Measurements from ENCODE around the gene KAT7. TPM values are rescaled to one million over a fixed set of nuclear protein-coding genes. Genes with fewer than 3 reads are reported as not detected.
A peak's percentile ranks its signal among the peaks of the same experiment; 100 is the strongest.

KAT7 gene
- total and polyA plus RNA-seq, 2 of the 8 experiments (the other 6 are each of a cell fraction or from before 2014, with no cell fraction given), result 90.9 to 139 TPM

GRCh38 chr17:49872754-49873377, 84.4 kb downstream of the KAT7 start:
- no peak overlapping the region for H4K8ac ChIP-seq (ENCODE audit: extremely low read depth, insufficient read depth, low read length)

More at GRCh38 chr17:49872754-49873377, 84.4 kb downstream of the KAT7 start:
- Histone ChIP-seq H4K5ac (ENCODE audit: insufficient read length, low read depth, low read length) (no peak overlapping the region), H2BK15ac (ENCODE audit: low read length) (peak overlapping the region; percentile 72), H3K27me3 (replicated peaks in 1 of 4; ENCODE audit: control insufficient read depth in 3 of 4, extremely low read depth in 1 of 4, insufficient read depth in 3 of 4, low read length in 3 of 4) (no peaks in the 10 kb centered on the region; a peak in 1 of 7 replicates), H2AFZ (ENCODE audit: low read length) (no peak overlapping the region), H2BK5ac (ENCODE audit: low read depth, low read length) (no peak overlapping the region), H3K27ac (ENCODE audit: low read depth, low read length) (no peak overlapping the region), H2AK5ac (ENCODE audit: low read depth, low read length) (0 out of 2 replicates have a peak overlapping the region, but pooled peaks have one; percentile 26), H3K23me2 (ENCODE audit: low read depth, low read length) (no peaks in the 10 kb centered on the region), H3K4me1 (replicated peaks in 1 of 4; ENCODE audit: control insufficient read depth in 3 of 4, insufficient read depth in 4 of 4, low read length in 3 of 4) (peaks cover 0 to 16% (median 11%) of the 10 kb centered on the region in 4 experiments; a peak in 6 of 7 replicates), H4K91ac (replicated peaks; ENCODE audit: insufficient read length, low read length) (no peak overlapping the region), H3K36me3 (ENCODE audit: control insufficient read depth in 2 of 4, insufficient read depth in 4 of 4, low read length in 3 of 4) (no peaks in the 10 kb centered on the region), H3K4me3 (ENCODE audit: extremely low read depth in 1 of 4, insufficient read depth in 2 of 4, low read depth in 3 of 4, low read length in 4 of 4) (no peak overlapping the region), H3K9ac (replicated peaks in 1 of 4; ENCODE audit: extremely low read depth in 1 of 4, low read depth in 3 of 4, low read length in 3 of 4) (no peak overlapping the region), H2BK20ac (ENCODE audit: low read length) (0 out of 2 replicates have a peak overlapping the region, but pooled peaks have one; percentile 13), H4K20me1 (replicated peaks in 1 of 2; ENCODE audit: control insufficient read depth in 1 of 2, insufficient read depth in 2 of 2, low read length in 2 of 2) (no peaks in the 10 kb centered on the region), H3K14ac (ENCODE audit: insufficient read length) (no peak overlapping the region), H3K4ac (replicated peaks; ENCODE audit: insufficient read length, low read depth, low read length) (peak overlapping the region; percentile 73), H2BK12ac (ENCODE audit: low read depth, low read length) (peak overlapping the region; percentile 33; the same call in 1 of the 2 replicates), H3K56ac (replicated peaks; ENCODE audit: insufficient read length, low read depth, low read length) (no peak overlapping the region), H3K18ac (ENCODE audit: extremely low read depth, low read length) (0 out of 2 replicates have a peak overlapping the region, but pooled peaks have one; percentile 15), H3K23ac (ENCODE audit: insufficient read length) (no peak overlapping the region), H2BK120ac (replicated peaks; ENCODE audit: low read depth, low read length) (no peak overlapping the region), H3K9me3 (ENCODE audit: insufficient read depth in 2 of 2, low read depth in 1 of 2, low read length in 1 of 2) (no peaks in the 10 kb centered on the region), H3K79me1 (ENCODE audit: low read depth, low read length) (no peaks in the 10 kb centered on the region), H3K79me2 (ENCODE audit: control insufficient read depth in 1 of 2, insufficient read depth in 2 of 2, low read length in 2 of 2) (no peaks in the 10 kb centered on the region), H3K4me2 (ENCODE audit: insufficient read depth in 1 of 2, low read depth in 2 of 2, low read length in 2 of 2) (no peak overlapping the region)
- 78% methylated on average over 6 of the region's 6 CpGs; no CpG with 5 or more reads in 1 of the 2 experiments for WGBS, 2 experiments (ENCODE audit: extremely low coverage in 1 of 2, insufficient coverage in 1 of 2, insufficient read length in 1 of 2, insufficient replicate concordance in 2 of 2, low coverage in 1 of 2, low lambda C conversion rate in 2 of 2, missing lambda C conversion rate in 1 of 2)
- no peak for FAIRE-seq
- TF ChIP-seq RNF2 (IDR thresholded peaks at IDR 0.05; ENCODE audit: borderline replicate concordance, low read depth, low read length, missing control alignments, poor library complexity, severe bottlenecking) (no peak), CTBP2 (IDR thresholded peaks at IDR 0.05; ENCODE audit: borderline replicate concordance, insufficient read depth, insufficient read length, low read length) (no peak), MAX (IDR thresholded peaks at IDR 0.05) (no peak), POU5F1 (IDR thresholded peaks at IDR 0.05; ENCODE audit: low read depth, low read length) (no peak), TAF1 (IDR thresholded peaks at IDR 0.05; ENCODE audit: low read depth, low read length) (no peak), HDAC2 (IDR thresholded peaks at IDR 0.05; ENCODE audit: borderline replicate concordance in 1 of 2, low read depth in 2 of 2, low read length in 2 of 2) (no peak), BACH1 (IDR thresholded peaks at IDR 0.05; ENCODE audit: low read length) (no peak), TBP (IDR thresholded peaks at IDR 0.05; ENCODE audit: low read depth, low read length) (no peak)
- POLR2A ChIA-PET (ENCODE audit: partially characterized antibody), result interaction anchor here (1.1 to 1.2 kb wide), 2 partner anchors 8 to 13 kb away, joined by 4 to 6 read pairs; no protein-coding TSS in a partner anchor
- DNase-seq (ENCODE audit: low read depth in 1 of 2, low spot score in 2 of 2), result no peak
- CTCF ChIA-PET (ENCODE audit: partially characterized antibody), result interaction anchor here (0.6 to 13.4 kb wide), 11 partner anchors 10 to 305 kb away, joined by 3 to 217 read pairs (median 3); partner anchors contain the start of gene DLX3

All from H1 (cell line).